GM21717 (cell line): ENCODE results near the gene NRL.

Experiments used
- ATAC-seq: cut with Tn5 transposase; IDR thresholded peaks from one replicate; pipeline ENCODE4 v1.9.1; 2021; ENCODE audit warnings: mild to moderate bottlenecking, moderate library complexity; ENCODE audit not compliant: unreplicated experiment

Gene NRL

GRCh38 chr14:24114532-24115421 is at the start of gene NRL, which contains the start of gene DCAF11:
Gene NRL, minus strand, starts transcription at chr14:24114949. Its CDS starts 32,101 bp downstream, at chr14:24082848.
Gene DCAF11, plus strand, starts transcription at chr14:24114777. Its CDS starts 818 bp downstream, at chr14:24115595.
- peak; percentile 81 for ATAC-seq

- no peak for ATAC-seq
These were observed 47.3 kb upstream of the NRL start for GRCh38 chr14:24162093-24162492.

GRCh38 chr14:24160850-24161804 is 46.4 kb upstream of the NRL start, which contains the start of gene IRF9:
Gene IRF9, plus strand, starts transcription at chr14:24161265. Its CDS starts 880 bp downstream, at chr14:24162145.
- ATAC-seq, result peak; percentile 62

GRCh38 chr14:24160499-24160849 is 45.7 kb upstream of the NRL start:
- no peak for ATAC-seq

- ATAC-seq, result no peak
These were observed 45.2 kb upstream of the NRL start for GRCh38 chr14:24159777-24160498.

GRCh38 chr14:24157331-24157730 is 42.6 kb upstream of the NRL start:
- no peak for ATAC-seq

- ATAC-seq, result no peak
These were observed 42.1 kb upstream of the NRL start for GRCh38 chr14:24156840-24157239.

- ATAC-seq, result no peak
These were observed 40.4 kb upstream of the NRL start for GRCh38 chr14:24155100-24155499.

GRCh38 chr14:24151404-24152080 is 36.8 kb upstream of the NRL start:
- ATAC-seq, result no peak

- no peak for ATAC-seq
These were observed 36.2 kb upstream of the NRL start for GRCh38 chr14:24150993-24151392.

- no peak for ATAC-seq
These were observed 35.8 kb upstream of the NRL start for GRCh38 chr14:24150567-24150966.

- no peak for ATAC-seq
These were observed 35.3 kb upstream of the NRL start for GRCh38 chr14:24150061-24150460.

GRCh38 chr14:24149302-24149969 is 34.7 kb upstream of the NRL start:
- ATAC-seq, result no peak

- no peak for ATAC-seq
These were observed 33.1 kb upstream of the NRL start for GRCh38 chr14:24147761-24148428.

- peak; percentile 75 for ATAC-seq
These were observed 32.4 kb upstream of the NRL start, which contains the start of gene RNF31 for GRCh38 chr14:24146978-24147760. Gene RNF31, plus strand, starts transcription at chr14:24147498. Its CDS starts 201 bp downstream, at chr14:24147699.

GRCh38 chr14:24146453-24146977 is 31.8 kb upstream of the NRL start, which contains the start of gene PSME2:
Gene PSME2, minus strand, starts transcription at chr14:24146610. Its CDS starts 29 bp downstream, at chr14:24146581.
- ATAC-seq, result peak; percentile 59

- ATAC-seq, result no peak
These were observed 31.1 kb upstream of the NRL start for GRCh38 chr14:24145690-24146452.
